WTC11 (cell line): ENCODE measurements around the gene LYRM4. TPM values are rescaled to one million over a fixed set of nuclear protein-coding genes. Genes with fewer than 3 reads are reported as not detected.

ENCODE experiments used
- ATAC-seq: fragments of 200-7000 bp; cut with Tn5 transposase; 2 replicates; pipeline ENCODE4 v1.10.0; 2021; ENCODE audit warnings: mild to moderate bottlenecking, moderate library complexity
- CTCF ChIA-PET: fragments of 300-600 bp; sonication (Branson Sonifier 250); formaldehyde crosslinking; loops from one replicate; lab custom pipeline; 2021; ENCODE audit warnings: antibody characterized with exemption; lab: Charles Lee
- POLR2A ChIA-PET: fragments of 350-600 bp; sonication (Branson Sonifier 250); formaldehyde crosslinking; loops from one replicate; lab custom pipeline; 2021; ENCODE audit warnings: antibody characterized with exemption; lab: Charles Lee
- DNase-seq: peaks from one replicate; pipeline ENCODE4 v3.0.0; 2021; ENCODE audit warnings: low spot score
- H3K27ac Mint-ChIP-seq: 2 replicates; pipeline ENCODE4 v1.8.0; 2021; ENCODE audit warnings: mixed read lengths
- H3K27me3 Mint-ChIP-seq: 2 replicates; pipeline ENCODE4 v1.8.0; 2021; ENCODE audit warnings: low read depth, mild to moderate bottlenecking, moderate library complexity, mixed read lengths
- H3K36me3 Mint-ChIP-seq: 2 replicates; pipeline ENCODE4 v1.8.0; 2021; ENCODE audit warnings: mixed read lengths
- H3K4me1 Mint-ChIP-seq: 2 replicates; pipeline ENCODE4 v1.8.0; 2022; ENCODE audit warnings: mixed read lengths
- H3K4me3 Mint-ChIP-seq: 2 replicates; pipeline ENCODE4 v1.8.0; 2021; ENCODE audit warnings: mild to moderate bottlenecking, moderate library complexity, mixed read lengths
- H3K9me3 Mint-ChIP-seq: 2 replicates; pipeline ENCODE4 v1.8.0; 2021; ENCODE audit warnings: mixed read lengths
- CREM ChIP-seq: sonication (generic); formaldehyde crosslinking; IDR thresholded peaks from 2 replicates; pipeline ENCODE4 v1.8.1; 2022; ENCODE audit warnings: mild to moderate bottlenecking, missing genetic modification reagents, moderate library complexity
- FOXK1 ChIP-seq: sonication (generic); formaldehyde crosslinking; IDR thresholded peaks from 2 replicates; pipeline ENCODE4 v1.8.0; 2022; ENCODE audit warnings: mild to moderate bottlenecking, moderate library complexity, missing genetic modification reagents
- GTF2I ChIP-seq: fragments of 250-450 bp; sonication (Bioruptor Pico); conservative IDR thresholded peaks from 2 replicates; pipeline ENCODE4 v1.4.0; 2021; ENCODE audit warnings: mild to moderate bottlenecking
- IRF1 ChIP-seq: sonication (generic); formaldehyde crosslinking; IDR thresholded peaks from 2 replicates; pipeline ENCODE4 v1.8.0; 2023; ENCODE audit warnings: missing genetic modification reagents
- MLX ChIP-seq: sonication (generic); formaldehyde crosslinking; IDR thresholded peaks from 2 replicates; pipeline ENCODE4 v1.8.1; 2023; ENCODE audit warnings: mild to moderate bottlenecking, missing genetic modification reagents, moderate library complexity
- MYBL2 ChIP-seq: sonication (generic); formaldehyde crosslinking; IDR thresholded peaks from 2 replicates; pipeline ENCODE4 v1.8.1; 2023; ENCODE audit warnings: mild to moderate bottlenecking, moderate library complexity, missing genetic modification reagents
- NR2C2 ChIP-seq: sonication (generic); formaldehyde crosslinking; IDR thresholded peaks from 2 replicates; pipeline ENCODE4 v1.8.0; 2022; ENCODE audit warnings: mild to moderate bottlenecking, missing genetic modification reagents
- NR3C1 ChIP-seq: sonication (generic); formaldehyde crosslinking; conservative IDR thresholded peaks from 2 replicates; pipeline ENCODE4 v1.8.1; 2023; ENCODE audit warnings: low read depth, mild to moderate bottlenecking, missing genetic modification reagents
- RELA ChIP-seq: sonication (generic); formaldehyde crosslinking; IDR thresholded peaks from 2 replicates; pipeline ENCODE4 v1.8.1; 2022; ENCODE audit warnings: missing genetic modification reagents, mild to moderate bottlenecking, borderline replicate concordance
- SOX15 ChIP-seq: fragments of 250-450 bp; sonication (Bioruptor Pico); IDR thresholded peaks from 2 replicates; pipeline ENCODE4 v1.9.0; 2021; ENCODE audit warnings: mild to moderate bottlenecking
- STAT6 ChIP-seq: sonication (generic); formaldehyde crosslinking; conservative IDR thresholded peaks from 2 replicates; pipeline ENCODE4 v1.8.1; 2023; ENCODE audit warnings: mild to moderate bottlenecking, low read depth, missing genetic modification reagents, moderate library complexity
- ZBTB21 ChIP-seq: sonication (generic); formaldehyde crosslinking; IDR thresholded peaks from 2 replicates; pipeline ENCODE4 v1.8.1; 2023; ENCODE audit warnings: mild to moderate bottlenecking, missing genetic modification reagents, borderline replicate concordance
- ZBTB43 ChIP-seq: sonication (generic); formaldehyde crosslinking; IDR thresholded peaks from 2 replicates; pipeline ENCODE4 v1.8.1; 2023; ENCODE audit warnings: mild to moderate bottlenecking, missing genetic modification reagents
- ZNF121 ChIP-seq: sonication (generic); formaldehyde crosslinking; IDR thresholded peaks from 2 replicates; pipeline ENCODE4 v1.8.0; 2023; ENCODE audit warnings: missing genetic modification reagents
- ZNF416 ChIP-seq: fragments of 250-450 bp; sonication (Bioruptor Pico); IDR thresholded peaks from 2 replicates; pipeline ENCODE4 v1.9.0; 2021; ENCODE audit warnings: mild to moderate bottlenecking, inconsistent platforms
- ZNF425 ChIP-seq: fragments of 250-450 bp; sonication (Bioruptor Pico); conservative IDR thresholded peaks from 2 replicates; pipeline ENCODE4 v1.9.0; 2021; ENCODE audit warnings: mild to moderate bottlenecking
- ZNF512 ChIP-seq: sonication (generic); formaldehyde crosslinking; IDR thresholded peaks from 2 replicates; pipeline ENCODE4 v1.8.1; 2022; ENCODE audit warnings: missing genetic modification reagents, borderline replicate concordance
- total RNA-seq: library from RNA; stranded (reverse); gene quantifications from 3 replicates; pipeline ENCODE4 v1.2.3, GENCODE V29; 2021

Gene LYRM4
- total RNA-seq, 1 experiment from 2014 or later, result 49.7 TPM

- TF ChIP-seq STAT6 (CRISPR knock-in tag), result no peak
- no peak for TF ChIP-seq ZNF425 (CRISPR knock-in tag)
- no peak for TF ChIP-seq ZNF121
These were observed 68.5 kb downstream of the LYRM4 start (continued) for GRCh38 chr6:5192135-5192794.

- ATAC-seq (no peak), DNase-seq (no peak)
- ChIA-PET CTCF (interaction anchor here (1.2 kb wide), 1 partner anchor 48 kb away, joined by 4 read pairs; no protein-coding TSS in a partner anchor), POLR2A (no interaction called here)
- Mint-ChIP-seq H3K27ac (no peak overlapping the region), H3K36me3 (peaks cover 13% of the 10 kb centered on the region), H3K27me3 (no peaks in the 10 kb centered on the region), H3K4me3 (no peak overlapping the region), H3K9me3 (peaks cover 6% of the 10 kb centered on the region), H3K4me1 (peaks cover 16% of the 10 kb centered on the region)
- TF ChIP-seq FOXK1 (CRISPR knock-in tag), result no peak
- TF ChIP-seq ZBTB21 (CRISPR knock-in tag), result no peak
- no peak for TF ChIP-seq MLX
- TF ChIP-seq ZNF512 (CRISPR knock-in tag), result no peak
- no peak for TF ChIP-seq NR2C2 (CRISPR knock-in tag)
- TF ChIP-seq CREM (CRISPR knock-in tag), result no peak
- TF ChIP-seq MYBL2, result no peak
- no peak for TF ChIP-seq RELA
- no peak for TF ChIP-seq ZNF416 (CRISPR knock-in tag)
- no peak for TF ChIP-seq IRF1 (CRISPR knock-in tag)
- TF ChIP-seq SOX15 (CRISPR knock-in tag), result no peak
- TF ChIP-seq NR3C1, result no peak
- TF ChIP-seq ZBTB43, result no peak
- TF ChIP-seq GTF2I, result no peak
These were observed 69.0 kb downstream of the LYRM4 start for GRCh38 chr6:5191722-5192121.
